ENCODE results near the gene SORCS3. TPM values are rescaled to one million over a fixed set of nuclear protein-coding genes. Genes with fewer than 3 reads are reported as not detected.

Gene SORCS3
- polyA plus RNA-seq, 3 donors = not detected

- no peaks in the 10 kb centered on the region for H3K4me1 Mint-ChIP-seq
- intact Hi-C loops (cut with micrococcal nuclease) = no loop called here
- 40% methylated on average over 1 of the region's 1 CpG for WGBS (ENCODE audit: insufficient coverage)
Measured at GRCh38 chr10:105268961-105269360, 627.9 kb downstream of the SORCS3 start.

GRCh38 chr10:105269689-105270088, 628.6 kb downstream of the SORCS3 start:
- H3K4me2 ChIP-seq (replicated peaks; ENCODE audit: extremely low read depth, low read length, poor library complexity, severe bottlenecking) = no peak overlapping the region
- H3K9ac ChIP-seq (ENCODE audit: insufficient read depth, low read length, poor library complexity, severe bottlenecking) = no peak overlapping the region
- H4K20me1 ChIP-seq (ENCODE audit: insufficient read depth, low read length) = no peaks in the 10 kb centered on the region
- WGBS (ENCODE audit: insufficient coverage) = no CpG with 5 or more reads among the region's 3 CpGs
- Mint-ChIP-seq H3K27me3 (ENCODE audit: low read depth in 3 of 3) (no peaks in the 10 kb centered on the region), H3K9me3 (peaks cover 0 to 9% (median 0%) of the 10 kb centered on the region in 7 donors), H3K27ac (no peak overlapping the region), H3K4me3 (no peak overlapping the region), H3K36me3 (no peaks in the 10 kb centered on the region), H3K4me1 (no peaks in the 10 kb centered on the region)
- no peak overlapping the region for H3K27ac ChIP-seq (ENCODE audit: low read depth in 1 of 2, low read length in 2 of 2)
- H3K4me3 ChIP-seq (replicated peaks in 1 of 3; ENCODE audit: low read depth in 2 of 3, low read length in 3 of 3) = no peak overlapping the region
- no peaks in the 10 kb centered on the region for H3K79me2 ChIP-seq (ENCODE audit: insufficient read depth, low read length)
- intact Hi-C loops (cut with micrococcal nuclease) = no loop called here
- TF ChIP-seq CTCF (IDR thresholded peaks at IDR 0.05) = no peak
- no peak overlapping the region for H2AFZ ChIP-seq (ENCODE audit: insufficient read depth, low read depth, low read length, poor library complexity, severe bottlenecking)
- DNase-seq = no peak
- peaks cover 0 to 4% of the 10 kb centered on the region in 2 donors for H3K9me3 ChIP-seq (replicated peaks in 1 of 2; ENCODE audit: control insufficient read depth in 1 of 2, insufficient read depth in 1 of 2, low read length in 2 of 2)
- H3K27me3 ChIP-seq (ENCODE audit: control insufficient read depth in 2 of 2, insufficient read depth in 2 of 2, low read length in 2 of 2) = no peaks in the 10 kb centered on the region
- no peaks in the 10 kb centered on the region for H3K36me3 ChIP-seq (replicated peaks in 1 of 2; ENCODE audit: control insufficient read depth in 1 of 2, insufficient read depth in 2 of 2, low read length in 2 of 2)
- H3K4me1 ChIP-seq (ENCODE audit: control insufficient read depth in 1 of 2, insufficient read depth in 2 of 2, low read length in 2 of 2) = no peaks in the 10 kb centered on the region

More at GRCh38 chr10:105268961-105269360, 627.9 kb downstream of the SORCS3 start:
- H3K9me3 ChIP-seq (replicated peaks in 1 of 2; ENCODE audit: control insufficient read depth in 1 of 2, insufficient read depth in 1 of 2, low read length in 2 of 2) = peaks cover 0 to 4% of the 10 kb centered on the region in 2 donors
- no peak for TF ChIP-seq CTCF (IDR thresholded peaks at IDR 0.05)
- H3K9me3 Mint-ChIP-seq = peaks cover 0 to 6% (median 2%) of the 10 kb centered on the region in 7 donors
- no peaks in the 10 kb centered on the region for H3K79me2 ChIP-seq (ENCODE audit: insufficient read depth, low read length)
- H3K27ac ChIP-seq (ENCODE audit: low read depth in 1 of 2, low read length in 2 of 2) = no peak overlapping the region
- no peak overlapping the region for H3K4me3 Mint-ChIP-seq
- no peaks in the 10 kb centered on the region for H4K20me1 ChIP-seq (ENCODE audit: insufficient read depth, low read length)
- H3K36me3 ChIP-seq (replicated peaks in 1 of 2; ENCODE audit: control insufficient read depth in 1 of 2, insufficient read depth in 2 of 2, low read length in 2 of 2) = no peaks in the 10 kb centered on the region
- H3K36me3 Mint-ChIP-seq = no peaks in the 10 kb centered on the region
- H3K4me3 ChIP-seq (replicated peaks in 1 of 3; ENCODE audit: low read depth in 2 of 3, low read length in 3 of 3) = no peak overlapping the region
- H3K27me3 ChIP-seq (ENCODE audit: control insufficient read depth in 2 of 2, insufficient read depth in 2 of 2, low read length in 2 of 2) = no peaks in the 10 kb centered on the region
- H3K9ac ChIP-seq (ENCODE audit: insufficient read depth, low read length, poor library complexity, severe bottlenecking) = no peak overlapping the region
- H3K27ac Mint-ChIP-seq = no peak overlapping the region
- H3K27me3 Mint-ChIP-seq (ENCODE audit: low read depth in 3 of 3) = no peaks in the 10 kb centered on the region
- no peak for DNase-seq
- H2AFZ ChIP-seq (ENCODE audit: insufficient read depth, low read depth, low read length, poor library complexity, severe bottlenecking) = no peak overlapping the region
- H3K4me2 ChIP-seq (replicated peaks; ENCODE audit: extremely low read depth, low read length, poor library complexity, severe bottlenecking) = no peak overlapping the region
- H3K4me1 ChIP-seq (ENCODE audit: control insufficient read depth in 1 of 2, insufficient read depth in 2 of 2, low read length in 2 of 2) = no peaks in the 10 kb centered on the region
